ENCODE measurements around the gene DOCK9. TPM values are rescaled to one million over a fixed set of nuclear protein-coding genes. Genes with fewer than 3 reads are reported as not detected.

The DOCK9 gene
- total and polyA plus RNA-seq, 7 donors, result 13.8 to 39.5 (median 19.9) TPM

DNA sequence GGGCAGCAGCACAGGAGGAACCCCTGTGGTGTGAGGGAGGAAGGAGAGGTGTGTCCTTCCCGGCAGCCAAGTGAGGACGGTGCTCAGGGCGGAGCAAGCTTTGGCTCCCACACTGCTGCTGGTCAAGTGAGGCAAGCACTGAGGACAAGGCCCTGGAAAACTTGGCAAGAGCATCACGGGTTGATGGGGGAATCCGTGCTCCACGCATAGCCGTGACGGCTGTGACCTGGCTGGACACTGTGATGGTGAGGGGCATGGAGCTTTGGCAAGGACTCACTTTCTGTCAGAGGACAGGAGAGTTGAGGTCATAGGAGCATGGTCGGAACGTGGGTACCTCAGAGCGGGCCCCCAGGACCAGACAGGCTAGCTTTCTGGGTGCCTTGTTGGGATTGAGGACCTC lies 196.4 kb downstream of the DOCK9 start:
- H3K9me3 ChIP-seq, result no peaks in the 10 kb centered on the region
- WGBS, 3 donors, result 76 to 86% (median 80%) methylated on average over 11 of the region's 11 CpGs
- DNase-seq, result no peak
- intact Hi-C loops (cut with DNase I), result no loop called here
- H3K36me3 ChIP-seq (ENCODE audit: insufficient read depth in 1 of 2, low read depth in 1 of 2), result no peaks in the 10 kb centered on the region
- H3K4me1 ChIP-seq, result no peaks in the 10 kb centered on the region
- no peak overlapping the region for H3K27ac ChIP-seq
- no peak overlapping the region for H3K4me3 ChIP-seq
- H3K27me3 ChIP-seq (ENCODE audit: insufficient read depth in 3 of 3, low read length in 2 of 3), result peaks cover 0 to 7% (median 3%) of the 10 kb centered on the region in 3 donors
- no peak for TF ChIP-seq CTCF (IDR thresholded peaks at IDR 0.05)
- no peak for ATAC-seq

DNA sequence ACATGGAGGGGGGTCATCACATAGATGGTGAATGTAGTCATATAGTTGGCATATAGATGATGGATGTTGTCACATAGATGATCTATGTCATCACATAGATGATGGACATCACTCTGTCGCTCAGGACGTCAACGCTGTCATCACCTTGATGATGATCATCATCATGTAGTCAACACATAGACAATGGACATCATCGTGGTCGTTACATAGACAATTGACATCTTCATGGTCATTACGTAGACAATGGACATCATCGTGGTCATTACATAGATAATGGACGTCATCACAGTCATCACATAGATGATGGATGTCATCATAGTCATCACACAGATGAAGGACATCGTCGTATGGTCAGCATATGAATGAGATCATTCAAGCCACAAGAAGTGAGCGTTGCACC lies 196.8 kb downstream of the DOCK9 start:
- 86 to 88% (median 88%) methylated on average over 11 of the region's 11 CpGs for WGBS, 3 donors
- TF ChIP-seq CTCF (IDR thresholded peaks at IDR 0.05), result no peak

DNA sequence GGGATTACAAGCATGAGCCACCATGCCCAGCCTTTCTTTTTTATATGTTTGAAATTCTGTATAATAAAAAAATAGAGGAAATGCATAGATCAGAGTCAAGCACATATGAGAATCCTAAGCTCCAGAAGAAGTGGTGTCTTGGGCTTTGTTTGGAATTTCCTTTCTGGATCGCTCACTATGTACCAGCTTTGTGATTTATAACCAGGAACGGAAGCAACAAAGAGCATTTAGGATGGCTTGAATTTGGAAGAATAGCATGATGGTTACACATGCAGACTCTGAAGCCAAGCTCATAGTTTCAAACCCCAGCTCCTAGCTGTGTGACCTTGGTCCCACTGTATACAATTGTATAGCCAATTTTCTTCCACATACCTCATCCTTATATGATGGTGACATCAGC lies 197.4 kb downstream of the DOCK9 start:
- Histone ChIP-seq H3K4me1 (no peaks in the 10 kb centered on the region), H3K36me3 (ENCODE audit: insufficient read depth in 1 of 2, low read depth in 1 of 2) (no peaks in the 10 kb centered on the region), H3K27me3 (ENCODE audit: insufficient read depth in 3 of 3, low read length in 2 of 3) (peaks cover 0 to 7% (median 3%) of the 10 kb centered on the region in 3 donors), H3K4me3 (no peak overlapping the region), H3K9me3 (no peaks in the 10 kb centered on the region), H3K27ac (no peak overlapping the region)
- DNase-seq (no peak), ATAC-seq (no peak)
- 43 to 47% (median 46%) methylated on average over 2 of the region's 2 CpGs for WGBS, 3 donors
- intact Hi-C loops (cut with DNase I), result no loop called here
- TF ChIP-seq CTCF (IDR thresholded peaks at IDR 0.05), result no peak

More for the DNA sequence above, 196.8 kb downstream of the DOCK9 start:
- Histone ChIP-seq H3K4me3 (no peak overlapping the region), H3K27ac (no peak overlapping the region), H3K36me3 (ENCODE audit: insufficient read depth in 1 of 2, low read depth in 1 of 2) (no peaks in the 10 kb centered on the region), H3K4me1 (no peaks in the 10 kb centered on the region), H3K27me3 (ENCODE audit: insufficient read depth in 3 of 3, low read length in 2 of 3) (peaks cover 0 to 7% (median 3%) of the 10 kb centered on the region in 3 donors), H3K9me3 (no peaks in the 10 kb centered on the region)
- no peak for DNase-seq
- intact Hi-C loops (cut with DNase I), result no loop called here
- ATAC-seq, result no peak

GRCh38 chr13:98779695-98780094 lies 198.2 kb downstream of the DOCK9 start:
- Histone ChIP-seq H3K4me1 (no peaks in the 10 kb centered on the region), H3K4me3 (no peak overlapping the region), H3K36me3 (ENCODE audit: insufficient read depth in 1 of 2, low read depth in 1 of 2) (no peaks in the 10 kb centered on the region), H3K9me3 (no peaks in the 10 kb centered on the region), H3K27ac (no peak overlapping the region), H3K27me3 (ENCODE audit: insufficient read depth in 3 of 3, low read length in 2 of 3) (peaks cover 0 to 7% (median 3%) of the 10 kb centered on the region in 3 donors)
- ATAC-seq (no peak), DNase-seq (no peak)
- intact Hi-C loops (cut with DNase I), result no loop called here
- WGBS, 3 donors, result 87 to 97% (median 90%) methylated on average over 1 of the region's 1 CpG
- TF ChIP-seq CTCF (IDR thresholded peaks at IDR 0.05), result no peak

DNA sequence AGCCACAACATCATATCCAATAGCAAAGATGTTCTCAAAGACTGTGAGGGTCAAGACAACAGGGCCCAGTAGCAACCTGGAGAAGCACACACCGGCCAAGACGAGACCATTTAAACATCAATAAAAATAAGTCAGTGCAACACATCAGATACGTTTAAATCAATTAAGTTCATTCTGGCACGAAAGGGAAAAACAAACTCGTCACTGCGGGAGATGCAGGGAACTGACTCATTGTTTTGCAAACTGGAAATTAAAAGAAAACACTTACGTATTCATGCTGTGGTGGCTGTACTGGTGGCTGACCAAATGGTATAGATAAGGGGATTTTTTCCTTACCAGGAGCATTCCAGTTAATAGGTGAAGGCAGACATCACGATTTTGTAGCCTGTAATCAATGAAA lies 199.1 kb downstream of the DOCK9 start:
- DNase-seq, result no peak
- no peak overlapping the region for H3K27ac ChIP-seq
- WGBS, 3 donors, result 54 to 69% (median 62%) methylated on average over 8 of the region's 8 CpGs

More for the DNA sequence above, 199.1 kb downstream of the DOCK9 start:
- ATAC-seq, result no peak
- H3K36me3 ChIP-seq (ENCODE audit: insufficient read depth in 1 of 2, low read depth in 1 of 2), result no peaks in the 10 kb centered on the region
- H3K9me3 ChIP-seq, result no peaks in the 10 kb centered on the region
- no peak for TF ChIP-seq CTCF (IDR thresholded peaks at IDR 0.05)
- peaks cover 0 to 7% (median 3%) of the 10 kb centered on the region in 3 donors for H3K27me3 ChIP-seq (ENCODE audit: insufficient read depth in 3 of 3, low read length in 2 of 3)
- intact Hi-C loops (cut with DNase I), result no loop called here
- no peaks in the 10 kb centered on the region for H3K4me1 ChIP-seq
- no peak overlapping the region for H3K4me3 ChIP-seq
